ENCODE results near the gene JARID2.

Gene JARID2

GRCh38 chr6:15274692-15275387 lies 29.0 kb downstream of the JARID2 start:
- peak; percentile 5 for TF ChIP-seq CTCF (IDR thresholded peaks at IDR 0.05; ENCODE audit: insufficient read depth, low read length, missing control alignments)
- ChIA-PET CTCF (interaction anchor here (0.7 to 1.1 kb wide), 6 partner anchors 8 to 1063 kb away, joined by 3 to 5 read pairs (median 3); no protein-coding TSS in a partner anchor), POLR2A (no interaction called here)
- no peak overlapping the region for H3K4me3 ChIP-seq (ENCODE audit: low read depth, low read length)
- no peak for DNase-seq (ENCODE audit: low read depth, low spot score)

- TF ChIP-seq CTCF (IDR thresholded peaks at IDR 0.05; ENCODE audit: insufficient read depth, low read length, missing control alignments): no peak
- no peak for DNase-seq (ENCODE audit: low read depth, low spot score)
- CTCF ChIA-PET: interaction anchor here (0.6 kb wide), 1 partner anchor 53 kb away, joined by 3 read pairs; no protein-coding TSS in a partner anchor
- no peak overlapping the region for H3K4me3 ChIP-seq (ENCODE audit: low read depth, low read length)
- POLR2A ChIA-PET: no interaction called here
Observed at GRCh38 chr6:15276036-15276985, 30.4 kb downstream of the JARID2 start.

GRCh38 chr6:15279047-15279661 lies 33.3 kb downstream of the JARID2 start:
- no peak for TF ChIP-seq CTCF (IDR thresholded peaks at IDR 0.05; ENCODE audit: insufficient read depth, low read length, missing control alignments)
- POLR2A ChIA-PET: no interaction called here
- CTCF ChIA-PET: interaction anchor here (3.0 kb wide), 1 partner anchor 15 kb away, joined by 7 read pairs; no protein-coding TSS in a partner anchor
- H3K4me3 ChIP-seq (ENCODE audit: low read depth, low read length): no peak overlapping the region
- DNase-seq (ENCODE audit: low read depth, low spot score): no peak

GRCh38 chr6:15280028-15280427 lies 34.2 kb downstream of the JARID2 start:
- POLR2A ChIA-PET: interaction anchor here (0.7 kb wide), 1 partner anchor 491 kb away, joined by 3 read pairs; no protein-coding TSS in a partner anchor
- CTCF ChIA-PET: interaction anchor here (0.9 to 3.0 kb wide), 2 partner anchors 16 to 110 kb away, joined by 3 to 7 read pairs; no protein-coding TSS in a partner anchor
- no peak overlapping the region for H3K4me3 ChIP-seq (ENCODE audit: low read depth, low read length)
- no peak for TF ChIP-seq CTCF (IDR thresholded peaks at IDR 0.05; ENCODE audit: insufficient read depth, low read length, missing control alignments)
- DNase-seq (ENCODE audit: low read depth, low spot score): no peak

- POLR2A ChIA-PET: no interaction called here
- TF ChIP-seq CTCF (IDR thresholded peaks at IDR 0.05; ENCODE audit: insufficient read depth, low read length, missing control alignments): no peak
- DNase-seq (ENCODE audit: low read depth, low spot score): no peak
- CTCF ChIA-PET: interaction anchor here (0.9 to 3.0 kb wide), 2 partner anchors 16 to 109 kb away, joined by 3 to 7 read pairs; no protein-coding TSS in a partner anchor
- H3K4me3 ChIP-seq (ENCODE audit: low read depth, low read length): no peak overlapping the region
Observed at GRCh38 chr6:15280961-15281360, 35.1 kb downstream of the JARID2 start.
